Sigmoid colon (tissue), 7 donors: Measurements from ENCODE around the gene NTN1. TPM values are rescaled to one million over a fixed set of nuclear protein-coding genes. Genes with fewer than 3 reads are reported as not detected.

ENCODE experiments used
- DNase-seq: peaks from one replicate; pipeline ENCODE4 v3.0.0-alpha.2; 2019
- H3K27ac ChIP-seq, 4 donors: fragments of 200-600 bp; sonication (generic); one replicate each; pipeline ENCODE4 v1.5.1; 2016 to 2019; ENCODE audit warnings: mild to moderate bottlenecking in 1 of 4
- H3K27me3 ChIP-seq, 3 donors: fragments of 200-600 bp; sonication (generic); one replicate each; pipeline ENCODE4 v1.5.1; 2019; ENCODE audit warnings: mild to moderate bottlenecking in 1 of 3
- H3K36me3 ChIP-seq, 4 donors: fragments of 200-600 bp; sonication (generic); one replicate each; pipeline ENCODE4 v1.5.1; 2016 to 2019
- H3K4me1 ChIP-seq, 4 donors: fragments of 200-600 bp; sonication (generic); one replicate each; pipeline ENCODE4 v1.5.1; 2017 to 2019
- H3K4me3 ChIP-seq, 4 donors: fragments of 200-600 bp; sonication (generic); one replicate each; pipeline ENCODE4 v1.5.1; 2017 to 2019; ENCODE audit warnings: mild to moderate bottlenecking in 2 of 4, moderate library complexity in 1 of 4
- H3K9me3 ChIP-seq, 4 donors: fragments of 200-600 bp in 3 of 4; sonication (generic) in 3 of 4; one replicate each; pipeline versions ENCODE4 v1.5.1 to v1.6.1; 2013 to 2019
- EP300 ChIP-seq, 4 donors: sonication (generic); formaldehyde crosslinking; IDR thresholded peaks; one replicate each; pipeline ENCODE4 v1.6.1; 2017; ENCODE audit warnings: antibody characterized with exemption in 4 of 4
- POLR2A ChIP-seq, 2 donors: fragments of 450-650 bp; IDR thresholded peaks; one replicate each; pipeline ENCODE4 v1.6.1; 2016; ENCODE audit warnings: antibody characterized with exemption in 2 of 2, mild to moderate bottlenecking in 2 of 2, moderate library complexity in 2 of 2
- POLR2AphosphoS5 ChIP-seq, 4 donors: sonication (generic); formaldehyde crosslinking; IDR thresholded peaks; one replicate each; pipeline ENCODE4 v1.6.1; 2017; ENCODE audit warnings: antibody characterized with exemption in 4 of 4
- WGBS, 2 donors: extraction: QIAGEN DNeasy Blood & Tissue Kit; methylation state at CpG; one replicate each; pipeline ENCODE4 v1.1.7; 2013; 5-methylcytosine and 5-hydroxymethylcytosine counted together
- intact Hi-C: fragments of 100-400 bp; cut with DNase I; formaldehyde crosslinking; loops from one replicate; pipeline ENCODE4 v1.15.1; 2023
- polyA plus RNA-seq, 3 donors: library from polyadenylated mRNA; stranded (reverse); fragments of 200-250 nt; gene quantifications; one replicate each; pipeline ENCODE4 v1.2.3, GENCODE V29; 2013
- total RNA-seq, 4 donors: library from RNA; depleted of rRNA; stranded (reverse); fragments of >200 nt; gene quantifications; one replicate each; pipeline ENCODE4 v1.1.0, GENCODE V29; 2016
- TF ChIP-seq, protein P1 (sequence below), 4 experiments: fragments of 450-650 bp in 3 of 4; fragments of 200-600 bp in 1 of 4; IDR thresholded peaks; one replicate each; pipeline ENCODE4 v1.5.1; 2016 to 2019; ENCODE audit warnings: antibody characterized with exemption in 4 of 4, mild to moderate bottlenecking in 3 of 4, moderate library complexity in 2 of 4
- donor health status: healthy with polysubstance abuse.
- donor health status: Bipolar disorder and iron deficiency.
- donor health status: healthy.

The NTN1 gene
- total and polyA plus RNA-seq, 7 donors, result 0.69 to 20.3 (median 10.5) TPM

- no peak for TF ChIP-seq POLR2A (IDR thresholded peaks at IDR 0.05)
- peak in 1 of 4 donors; percentile 46 for TF ChIP-seq POLR2AphosphoS5 (IDR thresholded peaks at IDR 0.05)
- no peak for TF ChIP-seq EP300 (IDR thresholded peaks at IDR 0.05)
- TF ChIP-seq, protein P1, sequence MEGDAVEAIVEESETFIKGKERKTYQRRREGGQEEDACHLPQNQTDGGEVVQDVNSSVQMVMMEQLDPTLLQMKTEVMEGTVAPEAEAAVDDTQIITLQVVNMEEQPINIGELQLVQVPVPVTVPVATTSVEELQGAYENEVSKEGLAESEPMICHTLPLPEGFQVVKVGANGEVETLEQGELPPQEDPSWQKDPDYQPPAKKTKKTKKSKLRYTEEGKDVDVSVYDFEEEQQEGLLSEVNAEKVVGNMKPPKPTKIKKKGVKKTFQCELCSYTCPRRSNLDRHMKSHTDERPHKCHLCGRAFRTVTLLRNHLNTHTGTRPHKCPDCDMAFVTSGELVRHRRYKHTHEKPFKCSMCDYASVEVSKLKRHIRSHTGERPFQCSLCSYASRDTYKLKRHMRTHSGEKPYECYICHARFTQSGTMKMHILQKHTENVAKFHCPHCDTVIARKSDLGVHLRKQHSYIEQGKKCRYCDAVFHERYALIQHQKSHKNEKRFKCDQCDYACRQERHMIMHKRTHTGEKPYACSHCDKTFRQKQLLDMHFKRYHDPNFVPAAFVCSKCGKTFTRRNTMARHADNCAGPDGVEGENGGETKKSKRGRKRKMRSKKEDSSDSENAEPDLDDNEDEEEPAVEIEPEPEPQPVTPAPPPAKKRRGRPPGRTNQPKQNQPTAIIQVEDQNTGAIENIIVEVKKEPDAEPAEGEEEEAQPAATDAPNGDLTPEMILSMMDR (IDR thresholded peaks at IDR 0.05), result no peak
- Histone ChIP-seq H3K27ac (peak overlapping the region; percentile 79 to 92 (median 86)), H3K27me3 (peaks cover 0 to 12% (median 0%) of the 10 kb centered on the region in 3 donors), H3K4me1 (peaks cover 0 to 32% (median 26%) of the 10 kb centered on the region in 4 donors), H3K9me3 (no peaks in the 10 kb centered on the region), H3K36me3 (no peaks in the 10 kb centered on the region), H3K4me3 (peak overlapping the region; percentile 56 to 83 (median 74))
- peak; percentile 68 for DNase-seq
- 1% methylated on average over 79 of the region's 79 CpGs for WGBS, 2 donors
- intact Hi-C loops, result loop anchor here (5.0 kb wide), 2 partner anchors 70 to 220 kb away; no protein-coding TSS in a partner anchor
Observed at GRCh38 chr17:9021992-9022572, 772 bp downstream of the NTN1 start.

- peak; percentile 69 for DNase-seq
- Histone ChIP-seq H3K9me3 (no peaks in the 10 kb centered on the region), H3K27me3 (peaks cover 0 to 12% (median 0%) of the 10 kb centered on the region in 3 donors), H3K4me1 (peaks cover 0 to 32% (median 27%) of the 10 kb centered on the region in 4 donors), H3K27ac (peak overlapping the region; percentile 79 to 92 (median 86)), H3K4me3 (peak overlapping the region; percentile 56 to 83 (median 74)), H3K36me3 (no peaks in the 10 kb centered on the region)
- TF ChIP-seq POLR2A (IDR thresholded peaks at IDR 0.05) (no peak), POLR2AphosphoS5 (IDR thresholded peaks at IDR 0.05) (no peak), EP300 (IDR thresholded peaks at IDR 0.05) (no peak)
- TF ChIP-seq, protein P1 (IDR thresholded peaks at IDR 0.05), result no peak
- intact Hi-C loops, result loop anchor here (5.0 kb wide), 2 partner anchors 70 to 220 kb away; no protein-coding TSS in a partner anchor
- 2 to 3% methylated on average over 106 of the region's 106 CpGs for WGBS, 2 donors
Observed at GRCh38 chr17:9022573-9023391, 1.5 kb downstream of the NTN1 start.

GRCh38 chr17:9023392-9024218, 2.3 kb downstream of the NTN1 start:
- H3K27ac ChIP-seq, result peak overlapping the region; percentile 79 to 92 (median 86)
- peak overlapping the region; percentile 56 to 83 (median 74) for H3K4me3 ChIP-seq
- intact Hi-C loops, result loop anchor here (5.0 kb wide), 2 partner anchors 69 to 219 kb away; no protein-coding TSS in a partner anchor
- no peak for TF ChIP-seq POLR2AphosphoS5 (IDR thresholded peaks at IDR 0.05)
- DNase-seq, result no peak
- peaks cover 0 to 40% (median 31%) of the 10 kb centered on the region in 4 donors for H3K4me1 ChIP-seq
- H3K9me3 ChIP-seq, result no peaks in the 10 kb centered on the region
- H3K36me3 ChIP-seq, result no peaks in the 10 kb centered on the region
- peaks cover 0 to 12% (median 0%) of the 10 kb centered on the region in 3 donors for H3K27me3 ChIP-seq
- WGBS, 2 donors, result 10% methylated on average over 49 of the region's 49 CpGs

DNA sequence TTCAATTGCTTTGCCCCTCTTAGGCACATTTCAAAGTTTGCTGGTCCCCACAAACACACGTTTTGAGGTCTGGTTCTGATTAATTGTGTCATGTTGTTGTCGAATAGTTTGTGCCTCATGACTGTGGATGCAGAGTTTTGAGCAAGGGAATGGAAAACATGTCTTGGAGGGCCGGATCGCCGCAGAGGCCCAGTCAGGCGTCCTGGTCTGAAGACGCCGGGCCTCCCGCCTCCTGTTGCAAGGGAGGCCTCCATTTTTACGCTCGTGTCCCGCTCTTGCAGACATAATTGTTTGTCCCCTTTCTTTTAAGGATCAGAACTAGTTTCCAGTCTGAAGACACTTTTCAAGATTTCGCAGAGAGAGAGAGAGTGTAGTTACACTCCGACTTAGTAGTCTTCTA, 3.2 kb downstream of the NTN1 start:
- Histone ChIP-seq H3K27me3 (peaks cover 0 to 12% (median 0%) of the 10 kb centered on the region in 3 donors), H3K4me3 (peak overlapping the region in 2 of 4 donors; percentile 56 to 78), H3K27ac (peak overlapping the region; percentile 34 to 92 (median 82)), H3K4me1 (peaks cover 0 to 42% (median 31%) of the 10 kb centered on the region in 4 donors), H3K9me3 (no peaks in the 10 kb centered on the region), H3K36me3 (no peaks in the 10 kb centered on the region)
- intact Hi-C loops, result loop anchor here (5.0 kb wide), 2 partner anchors 68 to 218 kb away; no protein-coding TSS in a partner anchor
- WGBS, 2 donors, result 54 to 69% methylated on average over 14 of the region's 14 CpGs
- TF ChIP-seq, protein P1 (IDR thresholded peaks at IDR 0.05), result no peak
- TF ChIP-seq POLR2A (IDR thresholded peaks at IDR 0.05), result no peak
- no peak for TF ChIP-seq EP300 (IDR thresholded peaks at IDR 0.05)
- TF ChIP-seq POLR2AphosphoS5 (IDR thresholded peaks at IDR 0.05), result no peak
- DNase-seq, result no peak
